GM12878 (cell line): Measurements from ENCODE around the gene PGC. TPM values are rescaled to one million over a fixed set of nuclear protein-coding genes. Genes with fewer than 3 reads are reported as not detected.

Experiments used
- ATAC-seq: fragments of 200-7000 bp; cut with Tn5 transposase; 3 replicates; pipeline ENCODE4 v1.9.1; 2020; ENCODE audit warnings: mild to moderate bottlenecking, moderate library complexity
- BruUV-seq: library from RNA; stranded (reverse); fragments of 400-500 nt; replicated peaks from 2 replicates; lab custom pipeline; 2021; lab: Mats Ljungman, UMichigan
- CTCF ChIA-PET: fragments of 300-600 bp; sonication (Branson Sonifier 250); formaldehyde crosslinking; extraction: SDS; loops from one replicate; lab custom pipeline; 2021; ENCODE audit warnings: inconsistent platforms; lab: Yijun Ruan, JAX
- POLR2A ChIA-PET: fragments of 350-600 bp; formaldehyde crosslinking; extraction: SDS; loops from one replicate; lab custom pipeline; 2021; ENCODE audit warnings: inconsistent platforms; lab: Charles Lee
- RAD21 ChIA-PET: fragments of 300-600 bp; sonication (Branson Sonifier 250); formaldehyde crosslinking; loops from one replicate; lab custom pipeline; 2023; ENCODE audit warnings: antibody characterized with exemption; ENCODE audit not compliant: unreplicated experiment; lab: Charles Lee
- SMC1A ChIA-PET: fragments of 300-600 bp; sonication (Branson Sonifier 250); formaldehyde crosslinking; loops from one replicate; lab custom pipeline; 2023; ENCODE audit not compliant: unreplicated experiment, uncharacterized antibody; lab: Charles Lee
- DNase-seq: peaks from one replicate; pipeline ENCODE4 v3.0.0-alpha.2; 2011; ENCODE audit warnings: low read depth, low spot score
- FAIRE-seq: peaks from 3 replicates; lab custom pipeline; 2011; peaks lifted over from hg19 to GRCh38; lab: Jason Lieb, UNC
- H2AFZ ChIP-seq: 2 replicates; pipeline ENCODE4 v1.6.0; 2011; ENCODE audit warnings: low read depth, low read length, control low read depth; ENCODE audit not compliant: control insufficient read depth
- H3K27ac ChIP-seq: 2 replicates; pipeline ENCODE4 v1.5.1; 2011; ENCODE audit warnings: control low read depth; ENCODE audit not compliant: control insufficient read depth, insufficient read depth
- H3K27me3 ChIP-seq, 2 experiments: replicated peaks in 1 of 2; 2 replicates each; pipeline versions ENCODE4 v1.6.0 to v1.6.1; 2011; ENCODE audit warnings: low read length in 1 of 2; ENCODE audit not compliant: control insufficient read depth in 2 of 2, insufficient read depth in 2 of 2
- H3K36me3 ChIP-seq, 2 experiments: 2 replicates each; pipeline ENCODE4 v1.5.1; 2011; ENCODE audit warnings: low read length in 1 of 2; ENCODE audit not compliant: control insufficient read depth in 2 of 2, insufficient read depth in 2 of 2
- H3K4me1 ChIP-seq: 2 replicates; pipeline ENCODE4 v1.6.1; 2011; ENCODE audit warnings: mild to moderate bottlenecking, low read length, moderate library complexity, mixed read lengths; ENCODE audit not compliant: control insufficient read depth, insufficient read depth
- H3K4me2 ChIP-seq: 2 replicates; pipeline ENCODE4 v1.6.0; 2011; ENCODE audit warnings: control low read depth; ENCODE audit not compliant: control insufficient read depth, insufficient read depth
- H3K4me3 ChIP-seq: fragments of 200-600 bp; sonication (generic); 2 replicates; pipeline ENCODE4 v1.5.1; 2016
- H3K79me2 ChIP-seq: 2 replicates; pipeline ENCODE4 v1.6.0; 2011; ENCODE audit warnings: low read length; ENCODE audit not compliant: control insufficient read depth, insufficient read depth
- H3K9ac ChIP-seq: 2 replicates; pipeline ENCODE4 v1.8.0; 2011; ENCODE audit warnings: low read length, control low read depth, mixed read lengths; ENCODE audit not compliant: control insufficient read depth, insufficient read depth
- H3K9me3 ChIP-seq: replicated peaks from 3 replicates; pipeline ENCODE4 v1.5.1; 2011; ENCODE audit warnings: mild to moderate bottlenecking, low read length; ENCODE audit not compliant: control insufficient read depth, insufficient read depth
- H4K20me1 ChIP-seq: 2 replicates; pipeline ENCODE4 v1.6.0; 2011; ENCODE audit not compliant: control insufficient read depth, insufficient read depth
- DPF2 ChIP-seq: fragments of 450-650 bp; IDR thresholded peaks from 2 replicates; pipeline ENCODE4 v1.6.1; 2017; ENCODE audit warnings: mild to moderate bottlenecking
- MLLT1 ChIP-seq: fragments of 450-650 bp; IDR thresholded peaks from 2 replicates; pipeline ENCODE4 v1.6.1; 2016; ENCODE audit warnings: mild to moderate bottlenecking
- SMAD5 ChIP-seq: IDR thresholded peaks from 2 replicates; pipeline ENCODE4 v1.6.1; 2016; ENCODE audit warnings: antibody characterized with exemption, low read depth
- SMC3 ChIP-seq: IDR thresholded peaks from 2 replicates; pipeline ENCODE4 v1.6.1; 2011; ENCODE audit warnings: low read length, improper control_type of control experiment, borderline replicate concordance
- SREBF1 ChIP-seq: IDR thresholded peaks from 2 replicates; pipeline ENCODE4 v1.6.1; 2012; ENCODE audit warnings: mild to moderate bottlenecking, low read length
- ZNF274 ChIP-seq: IDR thresholded peaks from one replicate; pipeline ENCODE4 v1.8.0; 2011; ENCODE audit not compliant: insufficient read length, insufficient read depth
- ZNF687 ChIP-seq: fragments of 450-650 bp; IDR thresholded peaks from 2 replicates; pipeline ENCODE4 v1.6.1; 2017; ENCODE audit warnings: mild to moderate bottlenecking, moderate library complexity
- ZSCAN29 ChIP-seq: fragments of 450-650 bp; IDR thresholded peaks from 2 replicates; pipeline ENCODE4 v1.6.1; 2017; ENCODE audit warnings: mild to moderate bottlenecking, moderate library complexity
- WGBS: methylation state at CpG from one replicate; pipeline ENCODE4 v1.1.6; 2016; ENCODE audit warnings: low lambda C conversion rate; ENCODE audit not compliant: insufficient replicate concordance, insufficient coverage; ENCODE audit errors: missing lambda C conversion rate; 5-methylcytosine and 5-hydroxymethylcytosine counted together
- in situ Hi-C: fragments of 300-500 bp; cut with MboI; formaldehyde crosslinking; loops from 9 replicates; pipeline ENCODE4 v1.14.3; 2018; ENCODE audit warnings: mixed read lengths
- intact Hi-C: fragments of 100-400 bp; cut with micrococcal nuclease; formaldehyde crosslinking; loops from one replicate; pipeline ENCODE4 v1.14.2; 2022; ENCODE audit not compliant: unreplicated experiment
- polyA plus RNA-seq, 11 experiments: library from polyadenylated mRNA; depleted of rRNA in 4 of 11; unstranded in 6 of 11; stranded (reverse) in 5 of 11; fragments of >200 nt; fragmentation: Nextera tagmentation in 4 of 11; fragmentation: Illumina TruSeq in 1 of 11; extraction: Ambion mirVana in 4 of 11; extraction: Trizol in 1 of 11; gene quantifications; 1 replicate in 1 of 11; 2 replicates in 10 of 11; pipeline versions ENCODE4 v1.2.1 to v1.2.3, GENCODE V29; 2011 to 2016; ENCODE audit warnings: inconsistent platforms in 2 of 11, missing spikeins in 2 of 11, low read depth in 1 of 11
- total RNA-seq, 4 experiments: library from RNA; depleted of rRNA in 3 of 4; stranded (reverse); fragments of >200 nt in 3 of 4; fragmentation: Illumina TruSeq in 1 of 4; extraction: Trizol in 1 of 4; gene quantifications; 2 replicates each; pipeline versions ENCODE4 v1.2.1 to v1.2.3, GENCODE V29; 2013 to 2021
- TF ChIP-seq, protein P1 (sequence below): IDR thresholded peaks from 2 replicates; pipeline ENCODE4 v1.6.1; 2011; ENCODE audit warnings: borderline replicate concordance, low read depth, mild to moderate bottlenecking, moderate library complexity, low read length; ENCODE audit not compliant: insufficient read depth, poor library complexity, severe bottlenecking
- TF ChIP-seq, protein P2 (sequence below): IDR thresholded peaks from 2 replicates; pipeline ENCODE4 v1.6.1; 2011; ENCODE audit warnings: mild to moderate bottlenecking, low read depth, low read length, moderate library complexity; ENCODE audit not compliant: insufficient replicate concordance
- TF ChIP-seq, protein P3 (sequence below): fragments of 450-650 bp; formaldehyde crosslinking; IDR thresholded peaks from 2 replicates; pipeline ENCODE4 v1.5.0; 2022; ENCODE audit warnings: mild to moderate bottlenecking, missing genetic modification characterization

PGC gene
- total and polyA plus RNA-seq, 10 of the 15 experiments (the other 5 are each of a cell fraction or from before 2014, with no cell fraction given), result 0.26 TPM; not detected in 9

DNA sequence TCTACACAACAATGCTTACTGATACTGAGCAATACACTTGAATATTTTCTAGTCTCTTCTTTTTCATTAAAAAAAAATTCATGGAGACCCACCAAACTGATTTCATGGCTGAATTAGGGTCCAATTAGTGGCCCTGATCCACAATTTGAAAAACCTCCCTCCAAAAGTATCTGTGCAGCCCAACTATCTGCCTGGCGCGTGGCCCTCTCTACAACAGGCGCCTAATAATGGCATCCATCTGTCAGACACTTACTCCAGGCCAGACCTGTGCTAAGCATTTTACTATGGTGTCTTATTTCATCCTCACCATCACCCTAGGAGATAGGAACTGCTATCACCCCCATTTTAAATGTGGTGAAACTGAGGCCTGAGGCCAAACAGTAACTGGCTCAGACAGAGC lies 25.8 kb downstream of the PGC start:
- Histone ChIP-seq H2AFZ (no peak overlapping the region), H3K9me3 (no peaks in the 10 kb centered on the region), H3K27me3 (no peaks in the 10 kb centered on the region), H3K27ac (peak overlapping the region; percentile 97), H3K4me2 (peak overlapping the region; percentile 99), H4K20me1 (peaks cover 2% of the 10 kb centered on the region; the same call in 1 of the 2 replicates), H3K79me2 (peaks cover 100% of the 10 kb centered on the region), H3K9ac (peak overlapping the region; percentile 91), H3K4me1 (peaks cover 79% of the 10 kb centered on the region), H3K4me3 (peak overlapping the region; percentile 64), H3K36me3 (peaks cover 2 to 10% of the 10 kb centered on the region in 2 experiments; a peak in 3 of 4 replicates)
- SMC1A ChIA-PET, result interaction anchor here (1.5 to 6.4 kb wide), 4 partner anchors 8 to 181 kb away, joined by 3 to 101 read pairs (median 46); no protein-coding TSS in a partner anchor
- BruUV-seq, result TSS peak; percentile 2
- intact Hi-C loops, result no loop called here
- RAD21 ChIA-PET, result interaction anchor here (3.3 to 14.4 kb wide), 3 partner anchors 9 to 16 kb away, joined by 17 to 300 read pairs (median 61); no protein-coding TSS in a partner anchor
- in situ Hi-C loops, result no loop called here
- CTCF ChIA-PET, result interaction anchor here (3.0 to 6.9 kb wide), 4 partner anchors 8 to 16 kb away, joined by 10 to 84 read pairs (median 38); partner anchors contain the start of gene TFEB
- DNase-seq (no peak), ATAC-seq (no peak), FAIRE-seq (no peak)
- POLR2A ChIA-PET, result interaction anchor here (0.6 to 13.0 kb wide), 4 partner anchors 10 to 466 kb away, joined by 4 to 293 read pairs (median 112); partner anchors contain the start of gene TFEB
- WGBS, result 97% methylated on average over 3 of the region's 3 CpGs
- peak; percentile 43; the same call in 1 of the 2 replicates for TF ChIP-seq ZNF687
- no peak for TF ChIP-seq DPF2
- no peak for TF ChIP-seq SMC3
- no peak for TF ChIP-seq ZSCAN29
- TF ChIP-seq SREBF1, result no peak
- TF ChIP-seq, protein P1, sequence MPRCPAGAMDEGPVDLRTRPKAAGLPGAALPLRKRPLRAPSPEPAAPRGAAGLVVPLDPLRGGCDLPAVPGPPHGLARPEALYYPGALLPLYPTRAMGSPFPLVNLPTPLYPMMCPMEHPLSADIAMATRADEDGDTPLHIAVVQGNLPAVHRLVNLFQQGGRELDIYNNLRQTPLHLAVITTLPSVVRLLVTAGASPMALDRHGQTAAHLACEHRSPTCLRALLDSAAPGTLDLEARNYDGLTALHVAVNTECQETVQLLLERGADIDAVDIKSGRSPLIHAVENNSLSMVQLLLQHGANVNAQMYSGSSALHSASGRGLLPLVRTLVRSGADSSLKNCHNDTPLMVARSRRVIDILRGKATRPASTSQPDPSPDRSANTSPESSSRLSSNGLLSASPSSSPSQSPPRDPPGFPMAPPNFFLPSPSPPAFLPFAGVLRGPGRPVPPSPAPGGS, result peak; percentile 67
- no peak for TF ChIP-seq ZNF274
- no peak for TF ChIP-seq SMAD5
- TF ChIP-seq, protein P2, sequence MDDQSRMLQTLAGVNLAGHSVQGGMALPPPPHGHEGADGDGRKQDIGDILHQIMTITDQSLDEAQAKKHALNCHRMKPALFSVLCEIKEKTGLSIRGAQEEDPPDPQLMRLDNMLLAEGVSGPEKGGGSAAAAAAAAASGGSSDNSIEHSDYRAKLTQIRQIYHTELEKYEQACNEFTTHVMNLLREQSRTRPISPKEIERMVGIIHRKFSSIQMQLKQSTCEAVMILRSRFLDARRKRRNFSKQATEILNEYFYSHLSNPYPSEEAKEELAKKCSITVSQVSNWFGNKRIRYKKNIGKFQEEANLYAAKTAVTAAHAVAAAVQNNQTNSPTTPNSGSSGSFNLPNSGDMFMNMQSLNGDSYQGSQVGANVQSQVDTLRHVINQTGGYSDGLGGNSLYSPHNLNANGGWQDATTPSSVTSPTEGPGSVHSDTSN, result no peak
- TF ChIP-seq, protein P3, sequence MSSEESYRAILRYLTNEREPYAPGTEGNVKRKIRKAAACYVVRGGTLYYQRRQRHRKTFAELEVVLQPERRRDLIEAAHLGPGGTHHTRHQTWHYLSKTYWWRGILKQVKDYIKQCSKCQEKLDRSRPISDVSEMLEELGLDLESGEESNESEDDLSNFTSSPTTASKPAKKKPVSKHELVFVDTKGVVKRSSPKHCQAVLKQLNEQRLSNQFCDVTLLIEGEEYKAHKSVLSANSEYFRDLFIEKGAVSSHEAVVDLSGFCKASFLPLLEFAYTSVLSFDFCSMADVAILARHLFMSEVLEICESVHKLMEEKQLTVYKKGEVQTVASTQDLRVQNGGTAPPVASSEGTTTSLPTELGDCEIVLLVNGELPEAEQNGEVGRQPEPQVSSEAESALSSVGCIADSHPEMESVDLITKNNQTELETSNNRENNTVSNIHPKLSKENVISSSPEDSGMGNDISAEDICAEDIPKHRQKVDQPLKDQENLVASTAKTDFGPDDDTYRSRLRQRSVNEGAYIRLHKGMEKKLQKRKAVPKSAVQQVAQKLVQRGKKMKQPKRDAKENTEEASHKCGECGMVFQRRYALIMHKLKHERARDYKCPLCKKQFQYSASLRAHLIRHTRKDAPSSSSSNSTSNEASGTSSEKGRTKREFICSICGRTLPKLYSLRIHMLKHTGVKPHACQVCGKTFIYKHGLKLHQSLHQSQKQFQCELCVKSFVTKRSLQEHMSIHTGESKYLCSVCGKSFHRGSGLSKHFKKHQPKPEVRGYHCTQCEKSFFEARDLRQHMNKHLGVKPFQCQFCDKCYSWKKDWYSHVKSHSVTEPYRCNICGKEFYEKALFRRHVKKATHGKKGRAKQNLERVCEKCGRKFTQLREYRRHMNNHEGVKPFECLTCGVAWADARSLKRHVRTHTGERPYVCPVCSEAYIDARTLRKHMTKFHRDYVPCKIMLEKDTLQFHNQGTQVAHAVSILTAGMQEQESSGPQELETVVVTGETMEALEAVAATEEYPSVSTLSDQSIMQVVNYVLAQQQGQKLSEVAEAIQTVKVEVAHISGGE (CRISPR knock-in tag), result no peak
- TF ChIP-seq MLLT1, result peak; percentile 85
